ENCODE data around the gene MAF.

Gene MAF

DNA sequence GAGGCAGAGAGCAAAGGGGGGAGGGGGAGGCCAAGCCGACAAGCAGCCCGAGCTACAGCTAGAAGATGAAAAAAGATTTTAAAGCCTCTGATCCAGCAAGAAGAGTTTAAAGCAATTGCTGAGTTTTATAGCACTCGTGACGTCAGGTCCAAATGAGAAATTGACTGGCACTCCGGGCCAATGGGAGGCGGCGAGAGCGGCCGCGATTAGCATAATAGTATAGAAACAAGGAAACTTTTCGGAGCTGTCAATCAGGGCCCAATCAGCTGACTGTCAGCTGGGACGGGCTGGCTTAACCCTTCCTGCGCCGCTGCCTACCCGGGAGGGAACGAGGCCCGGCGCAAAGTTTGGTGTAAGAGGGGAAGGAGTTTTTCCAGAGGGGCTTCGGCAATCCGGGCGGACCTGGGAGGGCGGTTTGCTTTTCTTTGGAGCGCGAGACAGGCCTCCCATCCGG, at the start of gene MAF:
Gene MAF (minus strand): TSS at position 100 of the 454 bp plus-strand sequence. CDS start 835 bp downstream, outside the sequence.
- no peak for FAIRE-seq

DNA sequence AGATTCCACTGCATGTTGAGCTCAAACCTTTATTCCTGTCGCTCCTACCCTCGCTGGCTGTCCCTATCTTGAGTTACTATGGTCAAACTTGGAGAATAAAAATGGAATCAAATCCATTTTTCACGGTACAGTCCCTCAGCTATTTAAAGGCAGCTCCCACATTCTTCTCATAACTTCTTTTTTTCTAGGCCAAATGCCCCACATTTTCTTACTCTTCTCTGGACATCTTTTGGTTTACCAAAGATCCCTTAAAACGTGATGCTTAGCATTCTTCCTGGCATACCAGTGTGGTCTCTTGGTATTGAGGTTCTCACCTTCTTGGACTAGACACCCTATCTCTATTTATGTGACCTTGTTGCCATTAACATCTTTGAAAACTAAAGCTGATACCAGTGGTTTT, 48.3 kb upstream of the MAF start:
- no peak for FAIRE-seq

DNA sequence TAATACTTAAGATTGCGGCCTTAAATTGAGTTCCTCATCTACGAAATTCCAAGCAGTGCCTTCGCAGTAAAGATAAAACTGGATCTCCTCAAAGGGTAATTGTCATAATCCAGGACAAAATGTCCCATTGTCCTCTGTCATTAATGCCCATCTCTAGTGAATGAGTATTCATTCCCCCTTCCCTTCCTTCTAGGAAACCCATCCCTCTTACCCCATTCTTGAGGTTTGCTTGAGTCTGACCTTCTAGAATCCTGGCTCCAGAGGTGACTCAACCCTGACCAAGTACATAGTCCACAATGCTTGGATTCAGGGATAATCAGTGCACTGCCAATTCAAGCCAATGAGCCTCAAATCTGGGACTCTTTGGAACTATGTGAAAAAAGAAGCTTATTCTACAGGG, 47.0 kb upstream of the MAF start:
- no peak for FAIRE-seq

DNA sequence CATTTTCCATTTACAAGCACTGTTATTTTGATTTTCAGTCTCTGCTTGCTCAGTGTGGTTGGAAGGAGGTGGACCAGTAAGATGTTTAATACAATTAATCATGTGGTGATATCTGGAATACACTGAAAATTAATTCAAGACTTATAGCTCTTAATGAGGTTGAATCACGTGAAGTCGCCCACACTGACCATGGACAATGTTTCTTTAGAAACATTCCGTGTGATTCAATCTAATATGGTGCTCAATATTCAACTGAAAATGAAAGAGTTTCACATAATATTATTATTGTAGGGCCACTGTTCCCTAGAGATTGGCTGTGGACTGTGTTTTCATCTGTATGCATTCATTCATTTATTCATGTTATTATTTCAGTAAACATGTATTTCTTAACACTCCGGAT, 45.2 kb upstream of the MAF start:
- FAIRE-seq, result no peak

DNA sequence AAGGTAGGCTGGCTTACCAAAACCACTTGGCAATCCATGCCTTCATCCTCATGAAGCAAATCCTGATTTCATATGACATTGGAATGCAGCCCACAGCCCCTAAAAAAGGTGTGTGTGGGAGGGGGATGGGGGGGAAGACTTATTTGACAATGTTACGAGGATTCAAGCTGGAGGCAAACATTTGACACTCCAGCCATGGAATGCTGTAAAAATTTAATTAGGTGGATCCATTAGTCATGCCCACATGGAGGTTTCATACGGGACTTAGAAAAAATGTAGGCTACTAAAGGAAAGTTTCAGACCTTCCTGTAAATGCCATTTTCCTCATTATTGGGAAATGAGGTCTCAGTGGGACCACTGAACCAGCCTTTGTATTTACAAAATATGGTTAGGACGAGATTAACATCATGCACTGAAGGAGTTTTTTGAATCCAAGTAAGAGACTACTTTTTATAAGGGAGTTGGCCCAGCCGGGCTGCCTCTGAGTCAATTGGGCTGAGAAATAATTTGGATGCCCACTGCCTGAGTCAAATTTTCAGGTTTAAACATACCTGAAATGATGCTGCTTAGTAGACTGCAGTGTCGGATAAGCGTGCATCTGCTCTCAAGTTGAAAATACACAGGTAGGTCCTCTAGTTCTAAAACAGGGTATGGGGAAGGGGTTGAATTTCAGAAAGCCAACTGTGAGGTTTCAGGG, 44.6 kb upstream of the MAF start:
- no peak for FAIRE-seq

DNA sequence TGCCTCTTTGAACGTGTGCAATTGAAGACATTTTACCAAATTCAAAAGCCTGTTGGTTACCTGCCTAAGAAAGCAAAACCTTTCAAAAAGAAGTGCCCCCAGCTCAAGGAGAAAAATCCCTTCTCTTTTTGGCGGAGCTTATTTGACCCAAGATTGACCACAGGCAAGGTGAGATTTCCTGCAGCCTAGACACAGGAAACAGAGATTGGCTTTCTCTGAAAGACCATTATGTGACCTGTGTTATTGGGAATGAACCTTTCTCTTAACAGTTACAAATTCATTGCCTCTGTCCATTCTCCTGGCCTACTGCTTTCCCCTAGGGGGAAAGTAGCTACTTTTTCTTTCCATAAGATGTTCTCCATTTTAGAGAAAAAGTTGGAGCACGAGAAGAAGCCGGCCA, 42.1 kb upstream of the MAF start:
- no peak for FAIRE-seq

DNA sequence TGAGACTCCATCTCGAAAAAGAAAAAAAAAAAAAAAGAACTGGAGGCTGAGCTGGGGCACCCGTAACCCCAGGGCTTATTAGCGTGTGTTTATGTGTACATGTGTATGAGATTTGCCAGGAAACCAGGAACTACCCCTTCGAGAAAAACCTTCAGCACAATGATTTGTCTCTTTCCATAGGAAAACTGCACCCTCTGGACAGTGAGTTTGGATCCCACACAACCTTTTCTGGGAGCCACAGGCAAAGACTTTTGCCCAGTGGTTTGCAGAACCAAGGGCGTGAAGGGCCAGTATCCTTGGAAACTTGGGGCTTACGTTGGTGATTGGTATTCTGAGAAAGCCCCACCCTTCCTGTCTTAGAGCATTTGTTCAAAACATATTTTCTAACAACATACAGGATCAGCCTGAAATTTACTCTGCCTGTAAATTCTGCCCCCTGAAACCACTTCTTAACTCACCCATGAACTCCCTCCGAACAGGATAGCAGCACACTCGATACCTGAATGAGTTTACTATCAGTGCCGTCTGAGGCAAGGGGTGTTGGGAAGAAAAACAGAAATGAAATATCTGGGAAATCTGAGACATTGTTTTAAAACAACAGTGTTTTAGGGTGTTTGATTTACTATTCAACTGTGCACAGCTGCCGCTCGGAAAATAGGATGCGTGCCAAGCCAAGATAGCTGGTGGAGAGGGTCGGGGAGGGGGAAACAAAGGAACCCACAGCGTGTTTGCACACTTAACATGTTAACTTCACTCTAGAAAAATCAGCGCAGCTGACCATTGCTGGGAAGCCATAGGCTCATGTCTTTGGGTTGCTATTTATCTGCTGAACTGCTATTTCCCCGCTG, 40.2 kb upstream of the MAF start:
- FAIRE-seq, result no peak

DNA sequence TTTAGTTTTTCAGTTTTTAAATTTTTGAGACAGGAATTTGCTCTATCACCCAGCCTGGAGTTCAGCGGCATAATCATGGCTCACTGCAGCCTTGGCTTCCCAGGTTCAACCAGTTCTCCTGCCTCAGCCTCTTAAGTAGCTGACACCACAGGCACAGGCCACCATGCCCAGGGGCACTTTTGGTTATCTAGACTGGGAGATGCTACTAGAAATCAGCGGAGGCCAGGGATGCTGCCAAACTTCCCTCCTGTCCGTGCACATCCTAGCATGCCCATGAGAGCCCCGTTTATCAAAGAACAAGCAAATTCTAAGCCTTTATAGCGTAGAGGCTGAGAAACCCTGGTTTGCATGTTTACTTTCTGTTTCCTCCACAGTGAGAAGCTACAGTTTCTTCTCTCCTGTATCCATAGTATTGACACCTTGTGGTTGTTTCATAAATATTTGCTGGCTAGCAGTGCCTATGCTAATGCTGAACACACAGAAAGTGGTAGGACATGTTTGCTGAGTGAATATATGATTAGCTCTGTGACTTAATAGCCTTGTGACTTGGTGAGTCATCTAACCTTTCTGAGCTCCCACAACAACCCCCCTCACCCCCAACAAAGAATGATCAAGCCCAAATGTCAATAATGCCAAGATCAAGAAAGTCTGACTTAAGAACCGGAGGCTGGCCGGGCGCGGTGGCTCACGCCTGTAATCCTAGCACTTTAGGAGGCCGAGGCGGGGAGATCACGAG, 39.2 kb upstream of the MAF start:
- FAIRE-seq, result no peak

DNA sequence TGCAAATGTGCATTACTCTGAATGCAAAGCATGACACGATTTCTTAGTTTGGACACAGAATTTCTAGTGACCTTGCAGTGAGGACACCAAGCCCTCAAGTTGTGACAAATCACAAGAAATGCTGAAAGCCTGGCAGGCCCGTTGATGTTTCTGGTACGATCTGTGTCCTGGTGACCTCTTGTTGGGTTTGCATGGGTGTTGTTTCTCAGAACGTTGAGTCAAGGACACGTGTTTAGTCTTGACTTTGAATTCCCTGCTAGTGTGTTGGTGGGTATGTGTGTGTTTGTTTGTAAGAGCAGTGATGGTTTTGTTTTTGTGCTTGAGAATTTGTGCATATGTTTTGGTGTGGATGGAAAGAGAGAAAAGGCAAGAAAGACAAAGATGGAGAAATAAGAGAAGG, 37.8 kb upstream of the MAF start:
- FAIRE-seq, result no peak

DNA sequence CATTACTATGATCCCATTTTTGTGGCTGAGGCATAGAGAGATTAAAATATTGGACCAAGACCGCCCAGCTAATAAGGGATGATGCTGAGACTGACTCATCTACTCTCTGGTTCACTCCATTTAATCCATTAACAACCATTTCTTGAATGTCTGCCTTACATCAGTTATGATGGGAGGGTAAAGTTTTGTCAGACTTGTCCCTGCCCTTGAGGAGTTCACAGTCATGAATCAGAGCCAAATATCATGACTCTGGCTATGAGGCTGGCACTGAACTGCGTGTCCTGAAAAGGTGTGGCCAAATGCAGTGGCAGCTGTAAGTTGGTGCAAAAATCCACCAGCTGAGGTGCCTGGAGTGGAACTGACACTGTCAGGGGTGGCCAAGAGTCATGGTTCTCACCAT, 35.0 kb upstream of the MAF start:
- no peak for FAIRE-seq

DNA sequence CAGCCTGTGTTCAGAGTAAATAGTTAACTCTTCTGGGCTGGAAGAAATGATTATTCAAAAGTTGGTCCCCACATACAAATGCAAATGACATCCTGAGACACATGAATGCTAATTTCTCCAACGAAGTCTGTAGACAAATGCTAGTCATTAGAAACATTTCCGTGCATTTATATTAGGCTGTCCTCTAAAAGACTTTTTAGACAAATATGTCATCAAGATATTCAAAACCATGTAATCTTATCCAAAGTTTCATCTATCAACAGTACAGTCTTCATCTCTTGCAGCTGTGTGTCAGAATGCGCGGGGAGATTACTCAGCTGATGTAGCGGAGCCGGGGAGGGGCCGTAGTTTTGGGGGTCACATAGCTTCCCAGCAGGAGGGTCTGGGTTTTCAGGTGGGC, 33.8 kb upstream of the MAF start:
- FAIRE-seq, result no peak

DNA sequence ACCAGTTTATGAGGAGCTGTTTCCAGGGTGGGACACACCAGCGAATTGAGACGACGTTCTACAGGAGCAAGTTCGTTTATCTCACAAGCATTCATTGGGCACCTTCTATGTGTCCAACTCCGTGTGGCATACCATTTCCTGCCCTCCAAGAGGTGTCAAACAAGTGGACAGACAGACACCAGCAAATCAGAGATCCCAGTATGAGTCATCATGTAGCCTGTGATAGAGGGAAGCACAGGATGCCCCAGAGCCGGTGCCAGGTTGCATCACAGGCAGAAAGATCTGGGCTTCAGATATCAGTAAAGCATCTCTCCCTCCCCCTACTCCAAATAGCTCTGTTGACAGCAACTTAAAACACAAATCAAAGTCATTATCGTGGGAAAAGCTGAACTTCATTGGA, 31.8 kb upstream of the MAF start:
- FAIRE-seq, result no peak

DNA sequence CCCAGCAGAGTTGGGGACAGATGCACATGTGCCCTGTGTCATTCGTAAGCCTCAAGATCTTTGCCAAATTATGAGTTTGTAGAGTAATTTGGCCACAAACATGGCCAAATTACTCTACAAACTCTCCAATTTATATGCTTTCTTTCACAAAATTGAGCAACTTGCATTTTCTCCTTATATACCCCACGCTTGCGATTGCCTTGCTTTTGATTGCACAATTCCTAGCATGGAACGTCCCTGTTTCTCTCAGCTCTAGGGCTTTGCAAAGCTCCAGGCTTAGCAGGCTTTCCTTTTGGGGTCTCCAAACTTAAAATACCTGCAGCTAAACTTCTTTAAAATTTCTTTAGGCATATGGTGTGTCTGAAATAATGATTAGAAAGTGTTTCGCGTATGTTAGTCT, 28.5 kb upstream of the MAF start:
- FAIRE-seq, result no peak

DNA sequence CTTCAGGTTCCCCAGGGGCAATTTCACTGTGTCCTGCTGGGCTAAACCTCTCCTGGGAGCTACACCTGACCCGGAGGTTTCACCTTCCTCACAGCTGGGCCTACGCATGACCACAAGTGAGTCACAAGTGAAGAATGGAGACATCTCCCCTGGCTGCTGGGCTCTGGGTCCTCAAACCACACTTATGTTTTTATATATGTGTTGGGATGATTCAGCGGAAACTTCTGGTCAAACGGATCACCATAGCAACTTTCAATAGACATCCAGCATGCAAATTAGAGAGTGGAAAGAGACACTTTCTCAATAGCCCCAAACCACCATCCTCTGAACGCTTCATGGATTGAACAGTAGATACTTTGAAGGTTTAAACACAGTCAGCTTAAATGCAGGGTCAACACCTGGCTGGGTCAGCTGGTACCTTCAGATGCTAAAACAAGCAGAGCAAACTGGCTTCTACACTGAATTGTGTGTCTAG, 28.0 kb upstream of the MAF start:
- FAIRE-seq, result no peak

DNA sequence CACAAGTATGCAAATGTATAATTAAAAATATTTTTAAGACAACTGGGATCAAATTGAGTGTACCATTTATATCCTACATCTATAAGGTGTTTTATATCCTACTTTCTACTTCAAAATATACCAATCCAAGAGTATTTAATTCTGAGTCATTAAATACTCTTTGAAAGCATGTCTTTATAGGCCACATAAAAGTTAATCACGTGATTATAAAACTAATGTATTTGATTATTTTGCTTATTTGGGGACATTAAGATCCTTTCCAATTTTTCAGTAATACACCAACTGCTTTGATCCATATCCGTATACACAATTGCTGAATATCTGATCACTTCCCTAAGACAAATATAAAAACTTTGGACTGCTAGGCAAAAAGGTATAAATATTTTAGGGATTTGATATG, 26.6 kb upstream of the MAF start:
- no peak for FAIRE-seq

DNA sequence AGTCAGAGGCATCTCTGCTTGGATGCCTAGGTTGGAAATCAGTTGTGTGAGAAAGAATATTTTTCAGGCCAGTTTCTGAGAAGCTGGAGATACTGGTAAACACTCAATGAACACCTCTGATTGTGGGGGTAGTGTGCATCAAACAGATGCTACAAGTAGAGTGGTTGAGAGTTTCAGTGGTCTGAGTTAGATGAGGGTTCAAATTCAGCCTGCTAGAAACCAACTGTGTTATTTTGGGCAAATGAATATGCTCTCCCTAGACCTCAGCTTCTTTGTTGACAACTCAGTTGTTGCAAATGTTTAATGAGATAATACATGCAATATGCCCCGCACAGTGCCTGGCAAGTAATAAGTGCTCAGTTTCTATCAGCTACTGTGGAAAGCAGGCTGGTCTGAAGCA, 25.2 kb upstream of the MAF start:
- no peak for FAIRE-seq

DNA sequence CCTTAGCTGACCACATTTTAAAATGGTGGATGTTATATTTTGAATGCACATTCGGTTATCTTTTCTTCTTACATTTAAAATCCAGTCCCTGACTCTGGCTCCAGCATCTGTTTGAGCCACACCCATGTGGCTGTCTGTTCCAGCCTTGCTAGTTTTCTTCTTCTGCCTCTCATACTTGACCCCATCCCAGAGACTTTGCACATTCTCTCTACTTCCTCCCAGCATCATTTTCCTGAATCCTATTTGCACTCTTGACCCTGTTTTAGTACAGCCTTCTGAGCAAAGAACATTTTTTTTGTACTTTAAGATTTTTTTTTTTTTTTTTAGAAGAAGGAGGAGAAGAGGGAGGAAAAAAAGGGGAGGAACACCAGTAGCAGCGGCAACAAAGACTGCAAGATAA, 23.3 kb upstream of the MAF start:
- FAIRE-seq, result no peak

DNA sequence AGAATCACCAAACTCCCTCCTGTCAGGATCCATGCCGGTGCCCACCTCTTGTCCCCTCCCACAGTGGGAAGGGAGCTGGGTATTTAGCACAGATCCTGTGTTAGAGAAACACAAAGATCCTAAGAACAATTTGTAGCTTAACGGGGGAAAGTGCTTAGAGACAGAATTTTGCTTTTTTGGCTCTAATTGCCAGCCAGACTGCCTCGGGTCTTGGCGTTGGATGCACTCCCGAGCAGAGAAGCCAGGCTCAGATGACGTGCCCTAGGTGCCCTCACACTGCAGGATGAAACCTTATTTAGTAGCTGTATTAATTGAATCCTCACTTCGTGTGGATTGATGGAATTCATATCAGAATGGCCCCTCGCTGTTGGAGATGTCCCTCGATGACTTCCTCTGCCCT, 22.5 kb upstream of the MAF start:
- FAIRE-seq, result no peak

DNA sequence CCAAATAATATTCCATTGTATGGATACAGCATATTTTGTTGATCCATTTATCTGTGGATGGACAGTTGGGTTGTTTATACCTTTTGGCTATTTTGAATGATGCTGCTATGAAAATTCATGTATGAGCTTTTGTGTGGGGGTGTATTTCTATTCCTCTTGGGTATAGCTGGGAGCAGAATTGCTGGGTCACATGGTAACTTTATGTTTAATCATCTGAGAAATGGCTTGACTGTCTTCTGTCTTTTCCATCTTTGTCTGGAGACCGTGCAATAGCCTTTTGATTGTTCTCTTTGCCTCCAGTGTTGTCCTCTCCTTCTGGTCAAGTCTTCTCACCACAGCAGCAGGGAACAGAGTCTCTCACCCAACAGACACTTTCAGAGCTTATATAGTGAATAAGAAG, 20.5 kb upstream of the MAF start:
- FAIRE-seq, result no peak

DNA sequence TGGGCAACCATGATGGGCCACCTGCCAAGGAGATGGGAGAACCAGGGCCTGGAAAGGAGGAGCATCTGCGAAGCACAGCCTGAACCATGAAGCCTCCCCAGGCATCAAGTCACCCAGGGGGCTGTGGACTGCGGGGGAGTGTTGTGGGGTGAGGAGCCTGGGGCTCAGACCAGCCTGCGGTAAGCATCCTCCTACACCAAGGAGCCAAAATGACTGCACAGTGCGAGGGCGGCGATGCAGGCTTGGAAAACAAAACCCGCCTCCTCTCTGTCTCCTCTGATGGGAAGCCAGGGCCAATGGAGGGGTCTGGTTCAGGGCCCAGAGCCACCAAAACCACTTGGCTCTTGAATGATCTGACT, 18.1 kb upstream of the MAF start:
- FAIRE-seq, result no peak

DNA sequence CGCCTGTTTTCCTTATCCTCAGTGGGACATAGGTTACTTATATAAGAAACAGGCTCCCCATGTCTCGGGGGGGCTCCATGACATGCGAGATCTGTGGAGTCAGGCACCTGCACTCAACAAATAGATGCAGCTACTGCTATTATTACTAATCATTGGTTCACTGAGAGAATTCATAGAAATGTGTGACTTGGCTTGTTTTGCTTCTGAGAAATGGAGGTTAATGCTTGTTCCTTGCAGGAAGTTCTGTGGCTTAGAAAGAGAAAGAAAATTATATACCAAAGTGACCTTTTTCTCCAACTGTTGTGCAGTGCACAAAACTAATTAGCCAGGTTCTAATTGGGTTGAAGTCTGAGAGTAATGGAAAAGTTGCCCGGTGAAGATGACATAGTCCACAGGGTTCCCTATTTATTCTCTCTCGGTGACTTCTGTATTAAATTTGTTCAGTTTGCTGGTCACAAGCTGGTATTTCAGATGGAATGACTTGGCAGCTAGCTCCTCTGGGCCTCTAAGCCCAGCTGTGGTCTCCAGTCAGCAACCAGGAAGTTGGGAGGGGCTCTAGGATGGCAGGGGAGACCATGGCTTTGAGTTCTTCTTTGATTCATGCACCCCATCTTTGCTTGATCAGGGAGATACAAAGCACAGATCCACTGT, 17.6 kb upstream of the MAF start:
- no peak for FAIRE-seq

DNA sequence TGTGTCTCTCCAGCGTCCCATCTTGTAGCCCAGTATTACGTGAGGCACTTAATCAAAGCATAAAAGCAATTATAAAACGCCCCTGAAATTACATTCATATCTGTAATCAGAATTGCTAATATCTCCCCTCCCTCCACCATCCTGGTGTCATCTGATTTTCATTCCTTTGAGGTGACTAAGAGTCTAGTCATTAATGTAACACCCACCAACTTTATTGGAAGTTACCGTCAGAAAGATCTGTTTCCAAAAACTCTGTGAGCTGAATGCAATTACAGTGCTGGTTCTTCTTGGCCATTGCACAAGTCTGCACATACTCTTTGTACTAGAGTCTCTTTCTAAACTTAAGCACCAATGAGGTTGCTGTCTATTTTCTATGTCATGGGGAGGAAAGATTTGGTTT, 12.5 kb upstream of the MAF start:
- no peak for FAIRE-seq

DNA sequence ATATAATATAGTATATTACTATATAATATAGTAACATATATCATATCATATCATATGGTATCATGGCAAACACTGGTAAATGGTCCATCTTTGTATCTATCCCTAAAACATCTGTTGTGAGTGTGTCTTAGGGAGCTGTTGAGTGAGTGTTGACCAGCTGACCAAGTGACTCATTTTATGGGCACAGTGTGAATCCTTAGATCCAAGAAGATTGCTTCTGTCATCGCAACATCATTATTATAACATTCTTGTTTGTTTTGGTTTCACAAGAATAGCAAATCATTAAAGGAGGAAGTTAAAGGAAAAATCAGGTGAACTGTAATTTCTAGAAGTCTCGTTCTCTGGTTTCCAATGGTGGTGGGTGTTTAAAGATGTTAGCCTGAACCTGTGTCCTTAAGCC, 11.7 kb upstream of the MAF start:
- no peak for FAIRE-seq

Measured in A204.1 (cell line).